22Rv1 (cell line): ENCODE measurements around the gene HS3ST3A1.

Experiments
- ZFX ChIP-seq: fragments of 450-650 bp; IDR thresholded peaks from 2 replicates; pipeline ENCODE4 v1.6.1; 2017; ENCODE audit warnings: antibody characterized with exemption, borderline replicate concordance
- TF ChIP-seq, protein P1 (sequence below): fragments of 450-650 bp; IDR thresholded peaks from 2 replicates; pipeline ENCODE4 v1.5.1; 2017; ENCODE audit warnings: mild to moderate bottlenecking

DNA sequence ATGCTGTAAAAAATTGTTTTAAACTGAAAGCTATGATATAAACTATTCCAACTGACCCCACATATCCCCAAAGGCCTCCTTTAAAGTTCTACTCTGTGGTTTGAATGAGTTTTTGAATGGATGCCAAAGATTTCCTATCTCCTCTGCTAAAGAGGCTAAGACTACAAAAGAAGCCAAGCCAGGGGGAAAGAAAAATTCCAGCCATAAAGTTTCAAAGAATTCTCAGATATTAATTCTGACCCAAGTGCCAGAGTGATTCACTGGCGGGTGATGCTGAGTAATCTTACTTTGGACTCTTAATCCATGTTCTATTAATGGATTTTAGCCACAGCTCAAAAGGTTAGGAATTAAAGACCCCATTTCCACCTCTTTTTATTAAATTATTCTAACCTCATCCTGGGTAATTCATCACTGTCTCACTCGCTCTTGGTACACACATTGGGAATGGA lies 60.7 kb downstream of the HS3ST3A1 start:
- TF ChIP-seq, protein P1, sequence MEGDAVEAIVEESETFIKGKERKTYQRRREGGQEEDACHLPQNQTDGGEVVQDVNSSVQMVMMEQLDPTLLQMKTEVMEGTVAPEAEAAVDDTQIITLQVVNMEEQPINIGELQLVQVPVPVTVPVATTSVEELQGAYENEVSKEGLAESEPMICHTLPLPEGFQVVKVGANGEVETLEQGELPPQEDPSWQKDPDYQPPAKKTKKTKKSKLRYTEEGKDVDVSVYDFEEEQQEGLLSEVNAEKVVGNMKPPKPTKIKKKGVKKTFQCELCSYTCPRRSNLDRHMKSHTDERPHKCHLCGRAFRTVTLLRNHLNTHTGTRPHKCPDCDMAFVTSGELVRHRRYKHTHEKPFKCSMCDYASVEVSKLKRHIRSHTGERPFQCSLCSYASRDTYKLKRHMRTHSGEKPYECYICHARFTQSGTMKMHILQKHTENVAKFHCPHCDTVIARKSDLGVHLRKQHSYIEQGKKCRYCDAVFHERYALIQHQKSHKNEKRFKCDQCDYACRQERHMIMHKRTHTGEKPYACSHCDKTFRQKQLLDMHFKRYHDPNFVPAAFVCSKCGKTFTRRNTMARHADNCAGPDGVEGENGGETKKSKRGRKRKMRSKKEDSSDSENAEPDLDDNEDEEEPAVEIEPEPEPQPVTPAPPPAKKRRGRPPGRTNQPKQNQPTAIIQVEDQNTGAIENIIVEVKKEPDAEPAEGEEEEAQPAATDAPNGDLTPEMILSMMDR = no peak
- TF ChIP-seq ZFX = no peak
